Body of pancreas (tissue), 4 donors: ENCODE measurements around the gene SMG1.
"Not testable (repeated sequence)": the region's sequence is repeated elsewhere in the genome, so short reads cannot be mapped to it uniquely, and the experiment has no call there.

Experiments
- CTCF ChIP-seq, 7 experiments: fragments of 450-650 bp in 4 of 7; fragments of 200-600 bp in 3 of 7; sonication (generic) in 3 of 7; IDR thresholded peaks; one replicate each; pipeline ENCODE4 v1.5.1; 2016 to 2019; ENCODE audit warnings: antibody characterized with exemption in 7 of 7
- POLR2A ChIP-seq, 3 donors: fragments of 450-650 bp; IDR thresholded peaks; one replicate each; pipeline ENCODE4 v1.6.1; 2016; ENCODE audit warnings: antibody characterized with exemption in 3 of 3, mild to moderate bottlenecking in 2 of 3

GRCh38 chr16:18925986-18926865 is at the start of gene SMG1:
- TF ChIP-seq CTCF (IDR thresholded peaks at IDR 0.05): not testable (repeated sequence)
- TF ChIP-seq POLR2A (IDR thresholded peaks at IDR 0.05): peak; percentile 67 to 81 (median 69)
